OCI-LY7 (cell line): ENCODE data around the gene TMEM255B. TPM values are rescaled to one million over a fixed set of nuclear protein-coding genes. Genes with fewer than 3 reads are reported as not detected.

Experiments
- BruUV-seq: library from RNA; stranded (reverse); fragments of 400-500 nt; replicated peaks from 2 replicates; lab custom pipeline; 2021; lab: Mats Ljungman, UMichigan
- CTCF ChIA-PET: fragments of 300-600 bp; sonication (Branson Sonifier 250); formaldehyde crosslinking; loops from one replicate; lab custom pipeline; 2022; ENCODE audit warnings: antibody characterized with exemption; ENCODE audit not compliant: unreplicated experiment; lab: Charles Lee
- POLR2A ChIA-PET: fragments of 300-600 bp; sonication (Branson Sonifier 250); formaldehyde crosslinking; loops from one replicate; lab custom pipeline; 2022; ENCODE audit warnings: antibody characterized with exemption; lab: Charles Lee
- DNase-seq: peaks from one replicate; pipeline ENCODE4 v3.0.0-alpha.2; 2015; ENCODE audit warnings: low spot score
- H2AFZ ChIP-seq: fragments of 200-600 bp; sonication (generic), shearing (Covaris generic); 2 replicates; pipeline ENCODE4 v1.6.1; 2014; ENCODE audit warnings: mild to moderate bottlenecking, antibody characterized with exemption, low read length, moderate library complexity
- H3K27ac ChIP-seq: fragments of 200-600 bp; sonication (generic); 2 replicates; pipeline ENCODE4 v1.5.1; 2014; ENCODE audit warnings: mixed run types, low read depth, mild to moderate bottlenecking, moderate library complexity, low read length, inconsistent platforms; ENCODE audit not compliant: poor library complexity, severe bottlenecking
- H3K36me3 ChIP-seq: fragments of 200-600 bp; sonication (generic); 2 replicates; pipeline ENCODE4 v1.6.1; 2014; ENCODE audit warnings: mild to moderate bottlenecking, antibody characterized with exemption, low read length, moderate library complexity, mixed read lengths; ENCODE audit not compliant: insufficient read depth
- H3K4me1 ChIP-seq: fragments of 200-600 bp; sonication (generic); 2 replicates; pipeline ENCODE4 v1.5.1; 2014; ENCODE audit warnings: mild to moderate bottlenecking, low read length; ENCODE audit not compliant: insufficient read depth, poor library complexity, severe bottlenecking
- H3K4me2 ChIP-seq: fragments of 200-600 bp; sonication (generic); 2 replicates; pipeline ENCODE4 v1.6.1; 2014; ENCODE audit warnings: mild to moderate bottlenecking, low read length
- H3K4me3 ChIP-seq: fragments of 200-600 bp; sonication (generic); 2 replicates; pipeline ENCODE4 v1.5.1; 2014; ENCODE audit warnings: mild to moderate bottlenecking, low read depth, low read length; ENCODE audit not compliant: poor library complexity, severe bottlenecking
- H3K79me2 ChIP-seq: fragments of 200-600 bp; sonication (generic); 2 replicates; pipeline ENCODE4 v1.6.1; 2016; ENCODE audit warnings: low read depth, mild to moderate bottlenecking, low read length, moderate library complexity, mixed read lengths; ENCODE audit not compliant: insufficient read depth
- H3K9me2 ChIP-seq: fragments of 200-600 bp; sonication (generic); 2 replicates; pipeline ENCODE4 v1.6.1; 2016; ENCODE audit warnings: mild to moderate bottlenecking, low read length, mixed read lengths; ENCODE audit not compliant: insufficient read depth
- H3K9me3 ChIP-seq: fragments of 200-600 bp; sonication (generic); 2 replicates; pipeline ENCODE4 v1.6.1; 2014; ENCODE audit warnings: mild to moderate bottlenecking, mixed run types, low read length, mixed read lengths
- H4K20me1 ChIP-seq: fragments of 200-600 bp; sonication (generic); 2 replicates; pipeline ENCODE4 v1.6.1; 2014; ENCODE audit warnings: mild to moderate bottlenecking, antibody characterized with exemption, low read length, moderate library complexity, mixed read lengths; ENCODE audit not compliant: insufficient read depth
- EZH2phosphoT487 ChIP-seq: fragments of 200-600 bp; sonication (generic); IDR thresholded peaks from 2 replicates; pipeline ENCODE4 v1.6.1; 2018; ENCODE audit warnings: low read depth, borderline replicate concordance, mild to moderate bottlenecking, mixed run types, antibody characterized with exemption, low read length, moderate library complexity, mixed read lengths
- intact Hi-C: fragments of 100-400 bp; cut with micrococcal nuclease; formaldehyde crosslinking; loops from one replicate; pipeline ENCODE4 v1.10.0; 2022; ENCODE audit not compliant: unreplicated experiment
- total RNA-seq, 2 experiments: library from RNA; depleted of rRNA in 1 of 2; stranded (reverse); fragments of >200 nt in 1 of 2; shearing (Covaris generic) in 1 of 2; gene quantifications; 2 replicates each; pipeline ENCODE4 v1.2.3, GENCODE V29; 2014 to 2022
- TF ChIP-seq, protein P1 (sequence below): fragments of 200-600 bp; sonication (generic); conservative IDR thresholded peaks from 2 replicates; pipeline ENCODE4 v1.5.1; 2014; ENCODE audit warnings: mild to moderate bottlenecking, antibody characterized with exemption, low read length, moderate library complexity, mixed read lengths

TMEM255B gene
- total RNA-seq, 2 experiments from 2014 or later = 2.6 to 6.8 TPM

DNA sequence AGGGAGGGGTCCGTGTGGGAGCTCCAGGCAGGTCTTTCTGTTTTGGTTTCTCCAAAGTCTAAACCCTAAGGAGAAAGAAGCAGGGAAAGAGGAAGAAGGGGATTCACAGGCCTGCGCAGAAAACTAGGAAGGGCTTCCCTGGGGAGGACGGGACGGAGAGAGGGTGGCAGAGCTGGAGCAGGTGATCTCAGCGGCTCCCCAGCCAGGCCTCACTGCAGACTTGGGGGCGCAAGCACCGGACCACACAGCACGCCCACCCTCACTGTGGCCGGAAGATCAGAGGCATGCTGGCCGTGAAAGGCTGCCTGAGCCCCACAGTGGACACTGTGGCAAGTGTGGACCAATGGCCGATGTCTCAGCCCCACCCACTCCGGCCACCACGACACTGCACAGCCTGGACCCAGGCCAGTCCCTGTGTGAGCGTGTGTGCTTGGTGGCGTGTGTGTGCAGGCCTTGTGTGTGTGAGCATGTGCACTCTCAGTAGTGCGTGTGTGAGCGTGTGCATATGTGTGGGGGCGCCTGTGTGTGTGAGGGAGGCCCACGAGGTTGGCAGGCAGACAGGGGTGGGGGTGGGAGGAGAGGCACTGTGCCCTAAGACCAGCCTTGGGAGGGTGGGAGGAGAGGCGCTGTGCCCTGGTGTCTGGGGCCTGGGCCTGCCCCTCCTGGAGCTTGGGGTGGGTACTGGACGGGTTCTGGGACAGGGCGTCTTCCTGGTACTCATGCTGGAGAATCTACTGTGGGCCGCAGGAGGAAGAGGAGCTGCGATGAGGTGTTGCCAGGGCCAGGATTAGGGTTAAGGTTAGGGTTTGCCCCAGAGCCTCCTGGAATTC, 15.4 kb upstream of the TMEM255B start:
- Histone ChIP-seq H3K9me2 (no peaks in the 10 kb centered on the region), H3K9me3 (no peaks in the 10 kb centered on the region), H4K20me1 (no peaks in the 10 kb centered on the region), H2AFZ (no peak overlapping the region), H3K4me2 (no peak overlapping the region), H3K4me1 (no peaks in the 10 kb centered on the region), H3K79me2 (no peaks in the 10 kb centered on the region), H3K27ac (no peak overlapping the region), H3K36me3 (no peaks in the 10 kb centered on the region), H3K4me3 (no peak overlapping the region)
- no TSS peak for BruUV-seq
- no peak for DNase-seq
- CTCF ChIA-PET = no interaction called here
- intact Hi-C loops = no loop called here
- POLR2A ChIA-PET = no interaction called here
- TF ChIP-seq, protein P1, sequence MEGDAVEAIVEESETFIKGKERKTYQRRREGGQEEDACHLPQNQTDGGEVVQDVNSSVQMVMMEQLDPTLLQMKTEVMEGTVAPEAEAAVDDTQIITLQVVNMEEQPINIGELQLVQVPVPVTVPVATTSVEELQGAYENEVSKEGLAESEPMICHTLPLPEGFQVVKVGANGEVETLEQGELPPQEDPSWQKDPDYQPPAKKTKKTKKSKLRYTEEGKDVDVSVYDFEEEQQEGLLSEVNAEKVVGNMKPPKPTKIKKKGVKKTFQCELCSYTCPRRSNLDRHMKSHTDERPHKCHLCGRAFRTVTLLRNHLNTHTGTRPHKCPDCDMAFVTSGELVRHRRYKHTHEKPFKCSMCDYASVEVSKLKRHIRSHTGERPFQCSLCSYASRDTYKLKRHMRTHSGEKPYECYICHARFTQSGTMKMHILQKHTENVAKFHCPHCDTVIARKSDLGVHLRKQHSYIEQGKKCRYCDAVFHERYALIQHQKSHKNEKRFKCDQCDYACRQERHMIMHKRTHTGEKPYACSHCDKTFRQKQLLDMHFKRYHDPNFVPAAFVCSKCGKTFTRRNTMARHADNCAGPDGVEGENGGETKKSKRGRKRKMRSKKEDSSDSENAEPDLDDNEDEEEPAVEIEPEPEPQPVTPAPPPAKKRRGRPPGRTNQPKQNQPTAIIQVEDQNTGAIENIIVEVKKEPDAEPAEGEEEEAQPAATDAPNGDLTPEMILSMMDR = no peak
- no peak for TF ChIP-seq EZH2phosphoT487

DNA sequence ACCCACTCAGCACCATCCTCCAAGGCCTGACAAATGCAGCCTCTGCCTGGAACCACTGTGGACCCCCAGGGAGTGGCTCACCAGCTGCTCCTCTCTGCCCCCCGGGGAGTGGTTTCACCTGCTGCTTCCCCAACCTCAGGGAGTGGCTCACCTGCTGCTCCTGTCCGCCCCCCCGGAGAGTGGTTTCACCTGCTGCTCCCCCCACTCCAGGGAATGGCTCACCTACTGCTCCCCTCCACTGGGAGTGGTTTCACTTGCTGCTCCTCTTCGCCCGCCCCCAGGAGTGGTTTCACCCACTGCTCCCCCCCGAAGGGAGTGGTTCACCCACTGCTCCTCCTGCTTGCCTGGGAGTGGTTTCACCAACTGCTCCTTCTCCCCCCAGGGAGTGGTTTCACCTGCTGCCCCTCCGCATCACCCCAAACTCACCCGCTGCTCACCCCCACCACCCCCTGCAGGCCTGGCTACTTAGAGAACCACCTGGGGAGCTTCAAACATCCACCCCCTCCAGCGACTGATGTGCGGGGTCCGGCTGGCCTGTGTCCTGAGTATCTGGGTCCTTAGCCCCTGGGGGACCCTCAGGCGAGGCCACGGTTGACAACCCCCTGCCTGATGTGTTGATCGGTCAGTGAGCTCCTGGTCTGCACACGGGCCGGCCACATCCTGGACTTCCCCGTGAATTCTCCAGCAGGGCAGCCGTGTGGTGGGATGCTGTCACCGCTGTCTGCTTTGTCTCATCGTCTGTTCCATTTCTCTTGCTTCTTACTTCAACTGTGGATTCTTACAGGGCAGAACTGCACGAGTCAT, 14.6 kb upstream of the TMEM255B start:
- Histone ChIP-seq H3K79me2 (no peaks in the 10 kb centered on the region), H3K27ac (no peak overlapping the region), H3K9me3 (no peaks in the 10 kb centered on the region), H3K4me1 (no peaks in the 10 kb centered on the region), H4K20me1 (no peaks in the 10 kb centered on the region), H2AFZ (no peak overlapping the region), H3K9me2 (no peaks in the 10 kb centered on the region), H3K4me2 (no peak overlapping the region), H3K4me3 (no peak overlapping the region), H3K36me3 (no peaks in the 10 kb centered on the region)
- TF ChIP-seq, protein P1 = no peak
- TF ChIP-seq EZH2phosphoT487 = no peak
- intact Hi-C loops = no loop called here
- CTCF ChIA-PET = no interaction called here
- POLR2A ChIA-PET = no interaction called here
- BruUV-seq = no TSS peak
- DNase-seq = no peak
